ENCODE measurements around the gene DGKD.

DGKD gene

DNA sequence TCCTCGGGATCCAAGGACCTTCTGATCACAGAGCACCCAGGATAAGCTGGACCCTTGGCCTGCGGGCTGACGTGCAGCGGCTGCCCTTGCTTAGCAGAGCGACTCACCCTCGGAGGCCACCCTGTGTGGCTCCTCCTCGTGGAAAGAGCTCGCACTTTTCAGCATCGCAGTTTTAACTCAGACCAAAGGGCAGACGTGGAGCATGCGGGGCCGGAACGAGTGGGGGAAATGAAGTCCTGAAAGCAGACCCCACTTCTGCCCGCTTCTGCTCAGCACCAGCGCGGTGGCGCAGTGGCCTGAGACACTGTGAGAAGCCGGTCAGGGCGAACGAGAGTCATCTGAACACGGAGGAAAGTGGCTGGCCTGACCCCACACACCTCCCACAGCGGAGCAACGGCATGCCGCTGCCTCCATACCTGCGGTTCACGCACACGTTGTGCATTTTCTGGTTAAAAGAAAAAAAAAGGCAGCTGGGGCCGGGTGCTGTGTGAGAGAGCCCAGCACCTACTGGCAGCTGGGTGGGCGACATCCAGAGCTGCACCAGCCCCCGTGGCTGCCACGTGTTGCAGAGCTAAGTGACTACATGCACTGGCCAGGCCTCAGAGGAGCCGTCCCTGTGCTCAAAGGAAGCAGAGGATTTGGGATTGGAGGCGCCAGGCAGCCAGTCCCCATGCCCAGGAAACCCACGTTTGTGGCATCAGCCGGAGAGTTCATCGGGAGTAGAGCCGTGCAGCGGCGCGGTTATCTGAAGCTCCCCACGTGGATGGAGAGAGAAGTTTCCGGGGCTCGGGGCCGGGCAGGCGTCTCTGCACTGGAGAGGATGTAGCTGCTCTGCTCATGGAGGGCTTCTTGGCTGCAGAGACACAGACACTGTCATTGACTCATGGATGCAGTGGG, 122.6 kb downstream of the DGKD start:
- ATAC-seq: no peak
- no peak for TF ChIP-seq BACH2 (CRISPR knock-in tag; IDR thresholded peaks at IDR 0.05; ENCODE audit: borderline replicate concordance)

DNA sequence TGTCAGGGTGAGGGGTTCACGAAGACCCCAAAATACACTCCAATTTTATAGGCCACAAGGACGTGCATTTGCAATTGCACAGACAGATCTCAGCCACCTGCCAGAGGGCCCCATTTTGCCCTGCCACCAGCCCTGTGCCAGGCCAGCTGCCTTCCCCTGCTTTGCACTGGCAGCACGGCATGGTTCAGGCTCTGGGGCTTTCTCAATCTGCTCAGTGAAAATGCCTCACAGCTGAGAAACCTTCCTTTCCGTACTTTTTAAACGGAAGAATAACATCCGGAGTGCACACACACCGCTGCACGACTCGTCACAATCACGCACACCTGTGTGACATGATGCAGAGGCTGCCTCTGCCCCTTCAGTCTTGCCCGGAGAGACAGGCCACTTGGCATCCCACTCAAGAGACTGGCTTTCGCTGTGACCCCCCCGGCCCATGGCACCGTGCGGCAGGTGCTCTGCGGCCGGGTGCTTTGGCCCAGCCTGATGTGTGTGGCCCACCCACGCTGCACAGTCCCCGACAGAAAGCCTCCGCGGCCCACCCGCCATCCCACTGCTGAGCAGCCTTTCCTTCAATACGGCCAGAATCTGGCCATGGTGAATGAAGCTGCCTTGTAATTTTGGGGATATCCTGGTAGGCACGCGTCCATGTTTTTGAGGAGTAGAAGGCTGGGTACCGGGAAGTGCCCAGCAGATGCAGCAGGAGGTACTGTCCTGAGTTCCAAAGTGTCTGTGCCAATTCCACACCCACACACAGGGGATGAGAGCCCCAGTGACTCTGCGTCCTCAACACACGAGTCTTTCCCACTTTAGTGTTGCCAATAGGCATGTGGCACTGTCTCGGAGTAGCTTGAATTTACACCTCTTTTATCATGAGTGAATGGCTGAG, 123.5 kb downstream of the DGKD start:
- no peak for ATAC-seq
- TF ChIP-seq ARNTL (CRISPR knock-in tag; IDR thresholded peaks at IDR 0.05; ENCODE audit: borderline replicate concordance, low read depth) (no peak), ZFP3 (CRISPR knock-in tag; IDR thresholded peaks at IDR 0.05) (no peak), ESRRG (CRISPR knock-in tag; IDR thresholded peaks at IDR 0.05) (no peak), BACH2 (CRISPR knock-in tag; IDR thresholded peaks at IDR 0.05; ENCODE audit: borderline replicate concordance) (no peak), PPARA (CRISPR knock-in tag; IDR thresholded peaks at IDR 0.05; ENCODE audit: borderline replicate concordance) (no peak), ZNF565 (CRISPR knock-in tag; conservative IDR thresholded peaks at IDR 0.05; ENCODE audit: low read depth) (no peak), TOX (CRISPR knock-in tag; IDR thresholded peaks at IDR 0.05; ENCODE audit: borderline replicate concordance) (no peak), OSR1 (CRISPR knock-in tag; IDR thresholded peaks at IDR 0.05) (no peak), ISL1 (CRISPR knock-in tag; IDR thresholded peaks at IDR 0.05) (no peak), SNAI2 (CRISPR knock-in tag; IDR thresholded peaks at IDR 0.05) (no peak), ZFP30 (CRISPR knock-in tag; IDR thresholded peaks at IDR 0.05) (no peak)
- TF ChIP-seq, protein P1, sequence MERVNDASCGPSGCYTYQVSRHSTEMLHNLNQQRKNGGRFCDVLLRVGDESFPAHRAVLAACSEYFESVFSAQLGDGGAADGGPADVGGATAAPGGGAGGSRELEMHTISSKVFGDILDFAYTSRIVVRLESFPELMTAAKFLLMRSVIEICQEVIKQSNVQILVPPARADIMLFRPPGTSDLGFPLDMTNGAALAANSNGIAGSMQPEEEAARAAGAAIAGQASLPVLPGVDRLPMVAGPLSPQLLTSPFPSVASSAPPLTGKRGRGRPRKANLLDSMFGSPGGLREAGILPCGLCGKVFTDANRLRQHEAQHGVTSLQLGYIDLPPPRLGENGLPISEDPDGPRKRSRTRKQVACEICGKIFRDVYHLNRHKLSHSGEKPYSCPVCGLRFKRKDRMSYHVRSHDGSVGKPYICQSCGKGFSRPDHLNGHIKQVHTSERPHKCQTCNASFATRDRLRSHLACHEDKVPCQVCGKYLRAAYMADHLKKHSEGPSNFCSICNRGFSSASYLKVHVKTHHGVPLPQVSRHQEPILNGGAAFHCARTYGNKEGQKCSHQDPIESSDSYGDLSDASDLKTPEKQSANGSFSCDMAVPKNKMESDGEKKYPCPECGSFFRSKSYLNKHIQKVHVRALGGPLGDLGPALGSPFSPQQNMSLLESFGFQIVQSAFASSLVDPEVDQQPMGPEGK (CRISPR knock-in tag; IDR thresholded peaks at IDR 0.05; ENCODE audit: borderline replicate concordance): no peak
- TF ChIP-seq, protein P2, sequence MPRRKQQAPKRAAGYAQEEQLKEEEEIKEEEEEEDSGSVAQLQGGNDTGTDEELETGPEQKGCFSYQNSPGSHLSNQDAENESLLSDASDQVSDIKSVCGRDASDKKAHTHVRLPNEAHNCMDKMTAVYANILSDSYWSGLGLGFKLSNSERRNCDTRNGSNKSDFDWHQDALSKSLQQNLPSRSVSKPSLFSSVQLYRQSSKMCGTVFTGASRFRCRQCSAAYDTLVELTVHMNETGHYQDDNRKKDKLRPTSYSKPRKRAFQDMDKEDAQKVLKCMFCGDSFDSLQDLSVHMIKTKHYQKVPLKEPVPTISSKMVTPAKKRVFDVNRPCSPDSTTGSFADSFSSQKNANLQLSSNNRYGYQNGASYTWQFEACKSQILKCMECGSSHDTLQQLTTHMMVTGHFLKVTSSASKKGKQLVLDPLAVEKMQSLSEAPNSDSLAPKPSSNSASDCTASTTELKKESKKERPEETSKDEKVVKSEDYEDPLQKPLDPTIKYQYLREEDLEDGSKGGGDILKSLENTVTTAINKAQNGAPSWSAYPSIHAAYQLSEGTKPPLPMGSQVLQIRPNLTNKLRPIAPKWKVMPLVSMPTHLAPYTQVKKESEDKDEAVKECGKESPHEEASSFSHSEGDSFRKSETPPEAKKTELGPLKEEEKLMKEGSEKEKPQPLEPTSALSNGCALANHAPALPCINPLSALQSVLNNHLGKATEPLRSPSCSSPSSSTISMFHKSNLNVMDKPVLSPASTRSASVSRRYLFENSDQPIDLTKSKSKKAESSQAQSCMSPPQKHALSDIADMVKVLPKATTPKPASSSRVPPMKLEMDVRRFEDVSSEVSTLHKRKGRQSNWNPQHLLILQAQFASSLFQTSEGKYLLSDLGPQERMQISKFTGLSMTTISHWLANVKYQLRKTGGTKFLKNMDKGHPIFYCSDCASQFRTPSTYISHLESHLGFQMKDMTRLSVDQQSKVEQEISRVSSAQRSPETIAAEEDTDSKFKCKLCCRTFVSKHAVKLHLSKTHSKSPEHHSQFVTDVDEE (CRISPR knock-in tag; IDR thresholded peaks at IDR 0.05): no peak

DNA sequence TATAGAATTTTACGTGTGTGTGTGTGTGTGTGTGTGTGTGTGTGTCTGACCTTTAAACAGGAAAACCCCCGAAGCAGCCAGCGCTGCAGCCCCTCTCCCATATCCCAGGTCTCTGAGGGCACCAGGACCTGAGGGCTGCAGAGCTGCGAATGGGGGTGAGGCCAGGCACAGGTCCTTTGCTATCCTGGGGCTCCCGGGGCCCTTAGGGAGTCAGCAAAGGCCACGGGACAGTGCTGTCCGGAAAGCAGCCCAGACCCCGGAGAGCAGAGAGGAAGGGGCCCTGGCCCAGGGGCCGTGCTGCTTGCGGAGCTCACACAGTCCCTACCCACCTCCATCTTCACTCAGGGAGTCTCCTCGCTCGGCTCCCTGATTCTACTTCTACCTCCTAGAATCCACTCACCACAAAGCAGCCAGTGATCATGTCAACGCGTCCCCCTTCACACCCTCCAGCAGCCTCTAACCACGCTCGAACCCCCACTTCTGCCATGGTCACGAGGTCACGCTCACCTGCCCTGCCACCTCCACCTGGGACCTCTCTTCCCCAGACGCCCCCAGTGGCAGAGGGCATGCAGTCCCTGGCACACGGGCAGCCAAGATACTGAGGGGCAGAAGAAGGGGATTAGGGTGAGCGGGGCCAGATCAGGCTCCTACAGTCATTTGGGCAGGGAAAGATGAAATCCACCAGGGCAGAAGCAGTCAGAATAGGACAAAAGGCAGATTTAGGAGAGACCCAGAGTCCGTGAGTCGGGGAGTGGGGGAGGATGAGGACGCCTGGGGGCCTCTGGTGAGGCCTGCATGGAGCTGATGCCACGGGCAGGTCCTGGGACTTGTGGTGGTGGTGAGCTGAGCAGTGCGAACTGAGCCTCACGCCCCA, 125.6 kb downstream of the DGKD start:
- TF ChIP-seq, protein P3, sequence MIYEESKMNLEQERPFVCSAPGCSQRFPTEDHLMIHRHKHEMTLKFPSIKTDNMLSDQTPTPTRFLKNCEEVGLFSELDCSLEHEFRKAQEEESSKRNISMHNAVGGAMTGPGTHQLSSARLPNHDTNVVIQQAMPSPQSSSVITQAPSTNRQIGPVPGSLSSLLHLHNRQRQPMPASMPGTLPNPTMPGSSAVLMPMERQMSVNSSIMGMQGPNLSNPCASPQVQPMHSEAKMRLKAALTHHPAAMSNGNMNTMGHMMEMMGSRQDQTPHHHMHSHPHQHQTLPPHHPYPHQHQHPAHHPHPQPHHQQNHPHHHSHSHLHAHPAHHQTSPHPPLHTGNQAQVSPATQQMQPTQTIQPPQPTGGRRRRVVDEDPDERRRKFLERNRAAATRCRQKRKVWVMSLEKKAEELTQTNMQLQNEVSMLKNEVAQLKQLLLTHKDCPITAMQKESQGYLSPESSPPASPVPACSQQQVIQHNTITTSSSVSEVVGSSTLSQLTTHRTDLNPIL (CRISPR knock-in tag; IDR thresholded peaks at IDR 0.05; ENCODE audit: low read depth): no peak
- TF ChIP-seq TOX (CRISPR knock-in tag; IDR thresholded peaks at IDR 0.05; ENCODE audit: borderline replicate concordance) (no peak), ESRRG (CRISPR knock-in tag; IDR thresholded peaks at IDR 0.05) (no peak), BACH2 (CRISPR knock-in tag; IDR thresholded peaks at IDR 0.05; ENCODE audit: borderline replicate concordance) (no peak)
- ATAC-seq: no peak

DNA sequence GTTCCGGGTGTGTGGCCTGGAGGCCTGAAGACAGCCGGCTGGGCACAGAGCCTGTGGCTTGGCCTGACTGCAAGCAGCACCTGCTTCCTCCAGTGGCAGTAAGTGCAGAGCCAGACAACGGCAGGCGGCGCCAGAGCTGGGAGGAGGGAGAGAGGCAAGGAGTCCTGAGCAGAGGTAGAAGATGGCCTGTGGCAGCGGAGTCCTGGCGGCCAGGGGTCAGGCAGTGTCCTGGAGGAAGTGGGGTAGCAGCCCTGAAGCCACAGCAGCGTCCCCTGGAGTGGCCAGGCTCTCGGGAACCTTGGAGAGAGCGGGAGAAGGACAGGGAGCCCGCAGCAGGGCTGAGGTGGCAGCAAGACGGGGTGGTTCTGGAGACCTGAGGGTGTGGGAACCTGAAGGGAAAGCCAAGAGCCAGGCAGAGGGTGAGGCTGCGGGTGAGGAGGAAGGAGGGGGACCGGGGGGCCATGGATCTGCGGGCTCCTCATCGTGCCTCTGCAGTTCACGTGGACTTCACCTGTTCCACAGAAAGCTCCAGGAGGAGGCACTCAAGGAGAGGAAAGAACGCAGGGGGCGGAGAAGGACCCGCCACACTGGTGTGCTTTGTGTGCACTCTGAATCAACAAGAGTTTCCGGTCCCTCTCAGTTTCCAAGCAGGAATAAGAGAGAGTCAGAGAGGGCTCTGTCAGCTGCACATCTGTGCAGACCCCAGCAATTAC, 126.4 kb downstream of the DGKD start:
- peak; percentile 15; the same call in 2 of the 3 replicates for ATAC-seq
- TF ChIP-seq RARB (CRISPR knock-in tag; IDR thresholded peaks at IDR 0.05) (no peak), ZNF70 (CRISPR knock-in tag; IDR thresholded peaks at IDR 0.05) (no peak), TCF4 (CRISPR knock-in tag; IDR thresholded peaks at IDR 0.05; ENCODE audit: borderline replicate concordance) (no peak), CSDC2 (CRISPR knock-in tag; IDR thresholded peaks at IDR 0.05) (no peak), ZFP30 (CRISPR knock-in tag; IDR thresholded peaks at IDR 0.05) (no peak), ZFP3 (CRISPR knock-in tag; IDR thresholded peaks at IDR 0.05) (no peak), TOX (CRISPR knock-in tag; IDR thresholded peaks at IDR 0.05; ENCODE audit: borderline replicate concordance) (no peak)
- TF ChIP-seq, protein P1 (CRISPR knock-in tag; IDR thresholded peaks at IDR 0.05; ENCODE audit: borderline replicate concordance): no peak

Measured in SK-N-SH treated with all-trans-retinoic acid at 6 μM for 48 hours (cell line).